Esophagus (tissue), 2 donors: ENCODE results near the gene TMEM145. TPM values are rescaled to one million over a fixed set of nuclear protein-coding genes. Genes with fewer than 3 reads are reported as not detected.

ENCODE experiments used
- H3K27ac ChIP-seq, 2 donors: one replicate each; pipeline ENCODE4 v1.5.1; 2013; ENCODE audit warnings: low read depth in 2 of 2, mild to moderate bottlenecking in 2 of 2, inconsistent platforms in 1 of 2, low read length in 1 of 2, moderate library complexity in 1 of 2
- H3K27me3 ChIP-seq, 2 donors: one replicate each; pipeline ENCODE4 v1.6.1; 2013; ENCODE audit warnings: low read length in 2 of 2, control low read depth in 1 of 2, mild to moderate bottlenecking in 1 of 2; ENCODE audit not compliant: insufficient read depth in 2 of 2, control insufficient read depth in 1 of 2
- H3K36me3 ChIP-seq, 2 donors: one replicate each; pipeline ENCODE4 v1.6.1; 2013; ENCODE audit warnings: low read length in 1 of 2; ENCODE audit not compliant: control insufficient read depth in 2 of 2, insufficient read depth in 2 of 2
- H3K4me1 ChIP-seq, 2 donors: one replicate each; pipeline ENCODE4 v1.6.1; 2013; ENCODE audit warnings: low read length in 1 of 2; ENCODE audit not compliant: control insufficient read depth in 2 of 2, insufficient read depth in 2 of 2
- H3K4me3 ChIP-seq, 2 donors: one replicate each; pipeline ENCODE4 v1.5.1; 2013; ENCODE audit warnings: low read length in 2 of 2, mild to moderate bottlenecking in 2 of 2, low read depth in 1 of 2, moderate library complexity in 1 of 2
- H3K9me3 ChIP-seq, 2 donors: one replicate each; pipeline ENCODE4 v1.6.1; 2013; ENCODE audit warnings: mild to moderate bottlenecking in 2 of 2, low read depth in 1 of 2, low read length in 1 of 2, moderate library complexity in 1 of 2; ENCODE audit not compliant: control insufficient read depth in 2 of 2, insufficient read depth in 1 of 2
- WGBS, 2 donors: extraction: QIAGEN DNeasy Blood & Tissue Kit; methylation state at CpG; one replicate each; pipeline ENCODE4 v1.1.7; 2013; 5-methylcytosine and 5-hydroxymethylcytosine counted together
- polyA plus RNA-seq, 2 donors: library from polyadenylated mRNA; stranded (reverse); fragments of 200-250 nt; gene quantifications; one replicate each; pipeline ENCODE4 v1.2.3, GENCODE V29; 2013
- donor health status: healthy with polysubstance abuse.
- donor health status: Bipolar disorder and iron deficiency.

TMEM145 gene
- polyA plus RNA-seq, 2 donors, result 0.04 to 0.08 TPM

GRCh38 chr19:42288387-42288786 lies 24.7 kb upstream of the TMEM145 start:
- H3K27ac ChIP-seq, result no peak overlapping the region
- H3K9me3 ChIP-seq, result no peaks in the 10 kb centered on the region
- H3K4me1 ChIP-seq, result peaks cover 3 to 25% of the 10 kb centered on the region in 2 donors
- H3K27me3 ChIP-seq, result no peaks in the 10 kb centered on the region
- peaks cover 14 to 59% of the 10 kb centered on the region in 2 donors for H3K36me3 ChIP-seq
- WGBS, 2 donors, result 84 to 87% methylated on average over 4 of the region's 4 CpGs
- H3K4me3 ChIP-seq, result no peak overlapping the region

GRCh38 chr19:42288881-42289555 lies 24.1 kb upstream of the TMEM145 start:
- H3K9me3 ChIP-seq, result no peaks in the 10 kb centered on the region
- peaks cover 3 to 23% of the 10 kb centered on the region in 2 donors for H3K4me1 ChIP-seq
- H3K36me3 ChIP-seq, result peaks cover 15 to 64% of the 10 kb centered on the region in 2 donors
- 89 to 90% methylated on average over 22 of the region's 22 CpGs for WGBS, 2 donors
- no peaks in the 10 kb centered on the region for H3K27me3 ChIP-seq
- H3K27ac ChIP-seq, result no peak overlapping the region
- H3K4me3 ChIP-seq, result no peak overlapping the region

GRCh38 chr19:42289556-42290041 lies 23.5 kb upstream of the TMEM145 start:
- Histone ChIP-seq H3K36me3 (peaks cover 19 to 70% of the 10 kb centered on the region in 2 donors), H3K27ac (no peak overlapping the region), H3K9me3 (no peaks in the 10 kb centered on the region), H3K4me3 (no peak overlapping the region), H3K4me1 (peaks cover 3 to 22% of the 10 kb centered on the region in 2 donors), H3K27me3 (no peaks in the 10 kb centered on the region)
- WGBS, 2 donors, result 85 to 87% methylated on average over 8 of the region's 8 CpGs

GRCh38 chr19:42290136-42290522 lies 23.0 kb upstream of the TMEM145 start:
- Histone ChIP-seq H3K9me3 (no peaks in the 10 kb centered on the region), H3K27ac (no peak overlapping the region), H3K4me3 (no peak overlapping the region), H3K27me3 (no peaks in the 10 kb centered on the region), H3K4me1 (peaks cover 3 to 17% of the 10 kb centered on the region in 2 donors), H3K36me3 (peaks cover 19 to 71% of the 10 kb centered on the region in 2 donors)
- WGBS, 2 donors, result 83 to 84% methylated on average over 13 of the region's 13 CpGs

GRCh38 chr19:42290523-42291434 lies 22.3 kb upstream of the TMEM145 start:
- peaks cover 19 to 73% of the 10 kb centered on the region in 2 donors for H3K36me3 ChIP-seq
- no peak overlapping the region for H3K4me3 ChIP-seq
- H3K4me1 ChIP-seq, result peaks cover 3 to 11% of the 10 kb centered on the region in 2 donors
- 82 to 84% methylated on average over 27 to 31 of the region's 31 CpGs for WGBS, 2 donors
- H3K27ac ChIP-seq, result no peak overlapping the region
- no peaks in the 10 kb centered on the region for H3K9me3 ChIP-seq
- H3K27me3 ChIP-seq, result no peaks in the 10 kb centered on the region

- WGBS, 2 donors, result 51 to 52% methylated on average over 9 of the region's 9 CpGs
- Histone ChIP-seq H3K36me3 (peaks cover 19 to 73% of the 10 kb centered on the region in 2 donors), H3K27me3 (no peaks in the 10 kb centered on the region), H3K4me1 (peaks cover 0 to 5% of the 10 kb centered on the region in 2 donors), H3K27ac (no peak overlapping the region), H3K4me3 (no peak overlapping the region), H3K9me3 (no peaks in the 10 kb centered on the region)
Observed at GRCh38 chr19:42291435-42291810, 21.7 kb upstream of the TMEM145 start.

GRCh38 chr19:42292042-42292960 lies 20.8 kb upstream of the TMEM145 start:
- Histone ChIP-seq H3K27me3 (no peaks in the 10 kb centered on the region), H3K27ac (no peak overlapping the region), H3K4me1 (peaks cover 0 to 5% of the 10 kb centered on the region in 2 donors), H3K9me3 (no peaks in the 10 kb centered on the region), H3K4me3 (no peak overlapping the region), H3K36me3 (peaks cover 19 to 75% of the 10 kb centered on the region in 2 donors)
- WGBS, 2 donors, result 84% methylated on average over 26 to 27 of the region's 27 CpGs

GRCh38 chr19:42292963-42293362 lies 20.1 kb upstream of the TMEM145 start:
- H3K9me3 ChIP-seq, result no peaks in the 10 kb centered on the region
- peaks cover 19 to 69% of the 10 kb centered on the region in 2 donors for H3K36me3 ChIP-seq
- H3K27me3 ChIP-seq, result no peaks in the 10 kb centered on the region
- H3K4me1 ChIP-seq, result peaks cover 0 to 5% of the 10 kb centered on the region in 2 donors
- 88 to 91% methylated on average over 11 to 14 of the region's 14 CpGs for WGBS, 2 donors
- H3K4me3 ChIP-seq, result no peak overlapping the region
- no peak overlapping the region for H3K27ac ChIP-seq

- Histone ChIP-seq H3K36me3 (peaks cover 19 to 65% of the 10 kb centered on the region in 2 donors), H3K4me3 (no peak overlapping the region), H3K4me1 (peaks cover 0 to 5% of the 10 kb centered on the region in 2 donors), H3K27me3 (no peaks in the 10 kb centered on the region), H3K9me3 (no peaks in the 10 kb centered on the region), H3K27ac (no peak overlapping the region)
- 86 to 88% methylated on average over 17 of the region's 17 CpGs for WGBS, 2 donors
Observed at GRCh38 chr19:42293540-42293939, 19.6 kb upstream of the TMEM145 start.
